ENCODE measurements around the gene TDRKH.

- TF ChIP-seq ZNF18 (CRISPR knock-in tag; IDR thresholded peaks at IDR 0.05; ENCODE audit: insufficient replicate concordance), result no peak
- TF ChIP-seq ATF7 (IDR thresholded peaks at IDR 0.05), result no peak
- no peak for TF ChIP-seq ATF7 (CRISPR knock-in tag; IDR thresholded peaks at IDR 0.05)
- TF ChIP-seq ZNF549 (CRISPR knock-in tag; IDR thresholded peaks at IDR 0.05), result no peak
- no peak for TF ChIP-seq GMEB2 (CRISPR knock-in tag; IDR thresholded peaks at IDR 0.05; ENCODE audit: low read depth)
- no peak for TF ChIP-seq SNAI1 (CRISPR knock-in tag; IDR thresholded peaks at IDR 0.05; ENCODE audit: borderline replicate concordance)
- no peak for TF ChIP-seq ZNF263 (CRISPR knock-in tag; IDR thresholded peaks at IDR 0.05)
- no peak for TF ChIP-seq E2F2 (CRISPR knock-in tag; IDR thresholded peaks at IDR 0.05; ENCODE audit: borderline replicate concordance)
- TF ChIP-seq RAD21 (CRISPR knock-in tag; IDR thresholded peaks at IDR 0.05), result no peak
- no peak for TF ChIP-seq CTCF (CRISPR knock-in tag; IDR thresholded peaks at IDR 0.05)
- TF ChIP-seq CC2D1A (CRISPR knock-in tag; IDR thresholded peaks at IDR 0.05), result no peak
- TF ChIP-seq FOXA3 (CRISPR knock-in tag; IDR thresholded peaks at IDR 0.05), result no peak
Observed at GRCh38 chr1:151776665-151777062, 13.6 kb downstream of the TDRKH start.
